Measurements from ENCODE around the gene FAM237B.
"Not testable (repeated sequence)": the region's sequence is repeated elsewhere in the genome, so short reads cannot be mapped to it uniquely, and the experiment has no call there.

The FAM237B gene

GRCh38 chr7:90320801-90321494 lies at the start of gene FAM237B:
Gene FAM237B, minus strand, starts transcription at chr7:90321304. Its CDS starts 1,556 bp downstream, at chr7:90319748.
- no peak for DNase-seq (ENCODE audit: low read depth)

- DNase-seq (ENCODE audit: low read depth): no peak
Measured at GRCh38 chr7:90351987-90352386, 30.9 kb upstream of the FAM237B start.

GRCh38 chr7:90350032-90350431 lies 28.9 kb upstream of the FAM237B start:
- DNase-seq (ENCODE audit: low read depth): not testable (repeated sequence)

- DNase-seq (ENCODE audit: low read depth): no peak
Measured at GRCh38 chr7:90349305-90349704, 28.2 kb upstream of the FAM237B start.

- DNase-seq (ENCODE audit: low read depth): no peak
Measured at GRCh38 chr7:90347759-90348158, 26.7 kb upstream of the FAM237B start.

- peak; percentile 93 for DNase-seq (ENCODE audit: low read depth)
Measured at GRCh38 chr7:90346336-90347125, 25.4 kb upstream of the FAM237B start, which contains the start of gene GTPBP10. Gene GTPBP10, plus strand, starts transcription at chr7:90346716. Its CDS starts 26 bp downstream, at chr7:90346742.

- no peak for DNase-seq (ENCODE audit: low read depth)
Measured at GRCh38 chr7:90345595-90346335, 24.7 kb upstream of the FAM237B start.

GRCh38 chr7:90345016-90345415 lies 23.9 kb upstream of the FAM237B start:
- DNase-seq (ENCODE audit: low read depth): no peak

GRCh38 chr7:90337106-90337505 lies 16.0 kb upstream of the FAM237B start:
- DNase-seq (ENCODE audit: low read depth): no peak

- DNase-seq (ENCODE audit: low read depth): not testable (repeated sequence)
Measured at GRCh38 chr7:90334926-90335325, 13.8 kb upstream of the FAM237B start.

GRCh38 chr7:90334193-90334843 lies 13.2 kb upstream of the FAM237B start:
- DNase-seq (ENCODE audit: low read depth): no peak

- DNase-seq (ENCODE audit: low read depth): no peak
Measured at GRCh38 chr7:90326500-90326899, 5.4 kb upstream of the FAM237B start.

- no peak for DNase-seq (ENCODE audit: low read depth)
Measured at GRCh38 chr7:90322837-90323236, 1.7 kb upstream of the FAM237B start.

GRCh38 chr7:90320418-90320800 lies 695 bp downstream of the FAM237B start:
- no peak for DNase-seq (ENCODE audit: low read depth)

- no peak for DNase-seq (ENCODE audit: low read depth)
Measured at GRCh38 chr7:90320014-90320413, 1.1 kb downstream of the FAM237B start.

- no peak for DNase-seq (ENCODE audit: low read depth)
Measured at GRCh38 chr7:90313907-90314306, 7.2 kb downstream of the FAM237B start.

- DNase-seq (ENCODE audit: low read depth): no peak
Measured at GRCh38 chr7:90312745-90313144, 8.4 kb downstream of the FAM237B start.

GRCh38 chr7:90311175-90311574 lies 9.9 kb downstream of the FAM237B start:
- DNase-seq (ENCODE audit: low read depth): no peak

- no peak for DNase-seq (ENCODE audit: low read depth)
Measured at GRCh38 chr7:90309872-90310271, 11.2 kb downstream of the FAM237B start.

GRCh38 chr7:90303241-90303640 lies 17.9 kb downstream of the FAM237B start:
- no peak for DNase-seq (ENCODE audit: low read depth)

GRCh38 chr7:90298145-90299038 lies 22.7 kb downstream of the FAM237B start:
- no peak for DNase-seq (ENCODE audit: low read depth)

Data from activated T-helper 9 cell treated with anti-CD3 and anti-CD28 coated beads, Interleukin-2, amount 50 U/mL, for 16 hours (primary cell).